Gastroesophageal sphincter (tissue), 3 donors: ENCODE measurements around the gene PDCD1.

Experiments used
- CTCF ChIP-seq, 4 experiments: fragments of 200-600 bp in 2 of 4; fragments of 450-650 bp in 2 of 4; sonication (generic) in 1 of 4; IDR thresholded peaks; one replicate each; pipeline ENCODE4 v1.5.1; 2017 to 2019; ENCODE audit warnings: antibody characterized with exemption in 4 of 4, mild to moderate bottlenecking in 2 of 4, moderate library complexity in 2 of 4
- EP300 ChIP-seq: sonication (generic); formaldehyde crosslinking; IDR thresholded peaks from one replicate; pipeline ENCODE4 v1.6.1; 2017; ENCODE audit warnings: antibody characterized with exemption, mild to moderate bottlenecking
- POLR2A ChIP-seq, 2 donors: fragments of 450-650 bp; IDR thresholded peaks; one replicate each; pipeline ENCODE4 v1.6.1; 2017; ENCODE audit warnings: antibody characterized with exemption in 2 of 2, mild to moderate bottlenecking in 2 of 2, moderate library complexity in 1 of 2

DNA sequence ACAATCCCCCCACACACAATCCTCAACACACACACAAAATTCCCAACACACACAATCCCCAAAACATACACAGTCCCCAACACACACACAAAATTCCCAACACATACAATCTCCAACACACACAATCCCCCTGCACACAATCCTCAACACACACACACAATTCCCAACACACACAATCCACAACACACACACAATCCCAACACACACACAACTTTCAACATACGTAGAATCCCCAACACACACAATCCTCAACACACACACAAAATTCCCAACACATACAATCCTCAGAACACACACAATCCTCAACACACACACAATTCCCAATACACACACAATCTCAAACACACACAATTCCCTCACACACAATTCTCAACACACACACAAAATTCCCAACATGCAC, 2.6 kb upstream of the PDCD1 start:
- TF ChIP-seq CTCF (IDR thresholded peaks at IDR 0.05) (no peak), POLR2A (IDR thresholded peaks at IDR 0.05) (no peak), EP300 (no peak)
